K562 (cell line): ENCODE data around the gene TANGO6. TPM values are rescaled to one million over a fixed set of nuclear protein-coding genes. Genes with fewer than 3 reads are reported as not detected.

Experiments used
- CHCHD3 ChIP-seq: fragments of 250-450 bp; sonication (Bioruptor Pico); IDR thresholded peaks from 2 replicates; pipeline ENCODE4 v2.1.2; 2022; ENCODE audit warnings: mild to moderate bottlenecking
- FOXA3 ChIP-seq, 2 experiments: fragments of 450-650 bp in 1 of 2; sonication (generic) in 1 of 2; formaldehyde crosslinking; IDR thresholded peaks in 1 of 2; conservative IDR thresholded peaks in 1 of 2; 2 replicates each; pipeline versions ENCODE4 v1.4.0 to v1.8.0; 2020 to 2022; ENCODE audit warnings: mild to moderate bottlenecking in 2 of 2, missing genetic modification reagents in 1 of 2
- FOXK1 ChIP-seq: sonication (generic); formaldehyde crosslinking; IDR thresholded peaks from 2 replicates; pipeline ENCODE4 v1.8.0; 2022; ENCODE audit warnings: missing genetic modification reagents, mild to moderate bottlenecking, borderline replicate concordance
- GABPB1 ChIP-seq: sonication (generic); formaldehyde crosslinking; IDR thresholded peaks from 2 replicates; pipeline ENCODE4 v1.8.0; 2022; ENCODE audit warnings: mild to moderate bottlenecking, missing genetic modification reagents
- MBD2 ChIP-seq: sonication (generic); IDR thresholded peaks from 2 replicates; pipeline ENCODE4 v1.6.1; 2016; ENCODE audit warnings: low read depth, borderline replicate concordance
- MED1 ChIP-seq: sonication (generic); formaldehyde crosslinking; IDR thresholded peaks from 2 replicates; pipeline ENCODE4 v1.8.1; 2023; ENCODE audit warnings: missing genetic modification reagents, borderline replicate concordance
- MXI1 ChIP-seq: IDR thresholded peaks from 2 replicates; pipeline ENCODE4 v1.6.1; 2011; ENCODE audit warnings: low read depth, mild to moderate bottlenecking, improper control_type of control experiment, low read length
- NR2C2 ChIP-seq, 2 experiments: fragments of 200-800 bp in 1 of 2; sonication (Bioruptor generic) in 1 of 2; sonication (generic) in 1 of 2; formaldehyde crosslinking in 1 of 2; IDR thresholded peaks; 2 replicates each; pipeline versions ENCODE4 v1.6.1 to v1.8.0; 2016 to 2022; ENCODE audit warnings: mild to moderate bottlenecking in 1 of 2, missing compliant biosample characterization in 1 of 2, missing genetic modification characterization in 1 of 2, missing genetic modification reagents in 1 of 2
- NR4A1 ChIP-seq, 2 experiments: fragments of 250-450 bp in 1 of 2; fragments of 450-650 bp in 1 of 2; sonication (Bioruptor Pico) in 1 of 2; IDR thresholded peaks; 2 replicates each; pipeline versions ENCODE4 v1.4.0 to v1.6.1; 2016 to 2020; ENCODE audit warnings: mild to moderate bottlenecking in 2 of 2, missing compliant biosample characterization in 1 of 2, missing genetic modification characterization in 1 of 2, moderate library complexity in 1 of 2
- RFX5 ChIP-seq: IDR thresholded peaks from 2 replicates; pipeline ENCODE4 v1.6.1; 2011; ENCODE audit warnings: low read depth, mild to moderate bottlenecking, improper control_type of control experiment, low read length
- SUPT5H ChIP-seq: fragments of 450-650 bp; IDR thresholded peaks from 2 replicates; pipeline ENCODE4 v1.6.1; 2016
- TBL1XR1 ChIP-seq, 2 experiments: IDR thresholded peaks; 2 replicates each; pipeline ENCODE4 v1.6.1; 2012; ENCODE audit warnings: improper control_type of control experiment in 2 of 2, low read length in 2 of 2, mild to moderate bottlenecking in 1 of 2
- polyA plus RNA-seq, 8 experiments: library from polyadenylated mRNA; depleted of rRNA in 4 of 8; stranded (reverse) in 5 of 8; unstranded in 3 of 8; fragments of >200 nt; fragmentation: Nextera tagmentation in 2 of 8; fragmentation: Illumina TruSeq in 1 of 8; extraction: Ambion mirVana in 2 of 8; extraction: Trizol in 1 of 8; gene quantifications; 2 replicates each; pipeline versions ENCODE4 v1.2.1 to v1.2.3, GENCODE V29; 2011 to 2014; ENCODE audit warnings: inconsistent platforms in 1 of 8, missing spikeins in 1 of 8
- total RNA-seq, 7 experiments: library from RNA; depleted of rRNA in 6 of 7; stranded (reverse); fragments of >200 nt in 6 of 7; fragmentation: Illumina TruSeq in 2 of 7; extraction: Trizol in 2 of 7; gene quantifications; 2 replicates each; pipeline versions ENCODE4 v1.2.1 to v1.2.3, GENCODE V29; 2011 to 2021; ENCODE audit warnings: low replicate concordance in 1 of 7
- TF ChIP-seq, protein P1 (sequence below), 2 experiments: fragments of 450-650 bp in 1 of 2; sonication (generic) in 1 of 2; formaldehyde crosslinking in 1 of 2; IDR thresholded peaks; 2 replicates each; pipeline versions ENCODE4 v1.7.1 to v1.9.0; 2016 to 2022; ENCODE audit warnings: inconsistent platforms in 1 of 2, mild to moderate bottlenecking in 1 of 2, missing genetic modification reagents in 1 of 2
- TF ChIP-seq, protein P2 (sequence below): IDR thresholded peaks from 2 replicates; pipeline ENCODE4 v1.6.1; 2011; ENCODE audit warnings: borderline replicate concordance, low read depth, mild to moderate bottlenecking, moderate library complexity, low read length; ENCODE audit not compliant: insufficient read depth, poor library complexity, severe bottlenecking

TANGO6 gene
- total and polyA plus RNA-seq, 9 of the 15 experiments (the other 6 are each of a cell fraction or from before 2014, with no cell fraction given): 1.6 to 15.2 (median 9.6) TPM

DNA sequence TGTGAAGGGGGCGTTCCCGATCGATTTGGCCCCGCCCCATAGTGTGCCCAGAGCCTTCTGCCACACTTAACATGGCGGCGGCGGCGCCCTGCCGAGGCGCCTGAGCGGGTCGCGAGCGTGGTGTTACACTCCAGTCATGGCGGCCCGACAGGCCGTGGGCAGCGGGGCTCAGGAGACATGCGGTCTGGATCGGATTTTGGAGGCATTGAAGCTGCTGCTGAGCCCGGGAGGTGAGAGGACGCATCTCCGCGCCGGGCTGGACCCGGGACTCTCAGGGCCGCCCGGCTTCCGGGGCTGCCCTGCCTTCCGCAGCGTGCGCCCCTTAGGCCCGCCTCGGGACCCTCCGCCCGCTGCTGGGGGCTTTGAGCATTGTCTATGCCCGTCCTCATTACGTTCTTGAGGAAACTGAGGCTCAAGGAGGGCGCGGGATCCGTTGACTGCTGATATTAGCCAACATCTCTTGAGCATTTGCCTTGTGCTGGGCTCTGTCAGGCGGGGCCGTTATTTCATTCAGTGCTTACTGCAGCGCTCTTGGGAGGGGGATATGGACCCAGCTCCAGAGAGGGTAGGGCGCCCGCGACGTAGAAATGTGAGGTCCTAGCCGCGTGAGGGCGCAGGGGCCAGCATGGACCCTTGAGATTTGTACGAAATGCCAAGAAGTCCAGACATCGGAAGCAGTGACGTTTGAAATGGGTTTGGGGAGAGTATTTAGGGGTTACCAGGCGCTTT, at the start of gene TANGO6 (continued):
- TF ChIP-seq, protein P1, sequence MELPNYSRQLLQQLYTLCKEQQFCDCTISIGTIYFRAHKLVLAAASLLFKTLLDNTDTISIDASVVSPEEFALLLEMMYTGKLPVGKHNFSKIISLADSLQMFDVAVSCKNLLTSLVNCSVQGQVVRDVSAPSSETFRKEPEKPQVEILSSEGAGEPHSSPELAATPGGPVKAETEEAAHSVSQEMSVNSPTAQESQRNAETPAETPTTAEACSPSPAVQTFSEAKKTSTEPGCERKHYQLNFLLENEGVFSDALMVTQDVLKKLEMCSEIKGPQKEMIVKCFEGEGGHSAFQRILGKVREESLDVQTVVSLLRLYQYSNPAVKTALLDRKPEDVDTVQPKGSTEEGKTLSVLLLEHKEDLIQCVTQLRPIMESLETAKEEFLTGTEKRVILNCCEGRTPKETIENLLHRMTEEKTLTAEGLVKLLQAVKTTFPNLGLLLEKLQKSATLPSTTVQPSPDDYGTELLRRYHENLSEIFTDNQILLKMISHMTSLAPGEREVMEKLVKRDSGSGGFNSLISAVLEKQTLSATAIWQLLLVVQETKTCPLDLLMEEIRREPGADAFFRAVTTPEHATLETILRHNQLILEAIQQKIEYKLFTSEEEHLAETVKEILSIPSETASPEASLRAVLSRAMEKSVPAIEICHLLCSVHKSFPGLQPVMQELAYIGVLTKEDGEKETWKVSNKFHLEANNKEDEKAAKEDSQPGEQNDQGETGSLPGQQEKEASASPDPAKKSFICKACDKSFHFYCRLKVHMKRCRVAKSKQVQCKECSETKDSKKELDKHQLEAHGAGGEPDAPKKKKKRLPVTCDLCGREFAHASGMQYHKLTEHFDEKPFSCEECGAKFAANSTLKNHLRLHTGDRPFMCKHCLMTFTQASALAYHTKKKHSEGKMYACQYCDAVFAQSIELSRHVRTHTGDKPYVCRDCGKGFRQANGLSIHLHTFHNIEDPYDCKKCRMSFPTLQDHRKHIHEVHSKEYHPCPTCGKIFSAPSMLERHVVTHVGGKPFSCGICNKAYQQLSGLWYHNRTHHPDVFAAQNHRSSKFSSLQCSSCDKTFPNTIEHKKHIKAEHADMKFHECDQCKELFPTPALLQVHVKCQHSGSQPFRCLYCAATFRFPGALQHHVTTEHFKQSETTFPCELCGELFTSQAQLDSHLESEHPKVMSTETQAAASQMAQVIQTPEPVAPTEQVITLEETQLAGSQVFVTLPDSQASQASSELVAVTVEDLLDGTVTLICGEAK (IDR thresholded peaks at IDR 0.05): peak; percentile 84
- TF ChIP-seq, protein P1 (CRISPR knock-in tag; IDR thresholded peaks at IDR 0.05): no peak
- TF ChIP-seq TBL1XR1 (IDR thresholded peaks at IDR 0.05; ENCODE audit: low read length in 2 of 2) (peak in 1 of 2 experiments; percentile 40; a peak in 2 of 4 replicates), MED1 (CRISPR knock-in tag) (no peak), NR4A1 (CRISPR knock-in tag; IDR thresholded peaks at IDR 0.05) (no peak), NR4A1 (tag; IDR thresholded peaks at IDR 0.05) (0 out of 2 replicates have a peak, but pooled peaks have one; percentile 47), MBD2 (peak; percentile 47; the same call in 1 of the 2 replicates), FOXA3 (CRISPR knock-in tag; conservative IDR thresholded peaks at IDR 0.05 in 1 of 2, IDR thresholded peaks at IDR 0.05 in 1 of 2) (peak in 1 of 2 experiments; percentile 58; a peak in 1 of 4 replicates), RFX5 (no peak), SUPT5H (peak; percentile 91), NR2C2 (CRISPR knock-in tag; IDR thresholded peaks at IDR 0.05) (peak; percentile 65), NR2C2 (tag; IDR thresholded peaks at IDR 0.05) (peak; percentile 82), CHCHD3 (CRISPR knock-in tag) (no peak), MXI1 (peak; percentile 35; the same call in 1 of the 2 replicates), GABPB1 (CRISPR knock-in tag) (peak; percentile 83), FOXK1 (CRISPR knock-in tag) (0 out of 2 replicates have a peak, but pooled peaks have one; percentile 26)
- TF ChIP-seq, protein P2, sequence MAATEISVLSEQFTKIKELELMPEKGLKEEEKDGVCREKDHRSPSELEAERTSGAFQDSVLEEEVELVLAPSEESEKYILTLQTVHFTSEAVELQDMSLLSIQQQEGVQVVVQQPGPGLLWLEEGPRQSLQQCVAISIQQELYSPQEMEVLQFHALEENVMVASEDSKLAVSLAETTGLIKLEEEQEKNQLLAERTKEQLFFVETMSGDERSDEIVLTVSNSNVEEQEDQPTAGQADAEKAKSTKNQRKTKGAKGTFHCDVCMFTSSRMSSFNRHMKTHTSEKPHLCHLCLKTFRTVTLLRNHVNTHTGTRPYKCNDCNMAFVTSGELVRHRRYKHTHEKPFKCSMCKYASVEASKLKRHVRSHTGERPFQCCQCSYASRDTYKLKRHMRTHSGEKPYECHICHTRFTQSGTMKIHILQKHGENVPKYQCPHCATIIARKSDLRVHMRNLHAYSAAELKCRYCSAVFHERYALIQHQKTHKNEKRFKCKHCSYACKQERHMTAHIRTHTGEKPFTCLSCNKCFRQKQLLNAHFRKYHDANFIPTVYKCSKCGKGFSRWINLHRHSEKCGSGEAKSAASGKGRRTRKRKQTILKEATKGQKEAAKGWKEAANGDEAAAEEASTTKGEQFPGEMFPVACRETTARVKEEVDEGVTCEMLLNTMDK: peak; percentile 16
